Left kidney (tissue), 2 donors: Measurements from ENCODE around the gene POLD4. TPM values are rescaled to one million over a fixed set of nuclear protein-coding genes. Genes with fewer than 3 reads are reported as not detected.

ENCODE experiments used
- DNase-seq: peaks from one replicate; pipeline ENCODE4 v3.0.0-alpha.2; 2013
- polyA plus RNA-seq: library from polyadenylated mRNA; unstranded; fragments of 120-200 nt; gene quantifications from one replicate; pipeline ENCODE4 v1.2.1, GENCODE V29; 2013; ENCODE audit not compliant: insufficient read length

The POLD4 gene
- polyA plus RNA-seq, 1 donor: 25.2 TPM

GRCh38 chr11:67303132-67303834, 50.1 kb downstream of the POLD4 start, which contains the start of gene SSH3:
Gene SSH3 (plus strand): TSS chr11:67303530. CDS start chr11:67303626, 96 bp downstream.
- DNase-seq: peak; percentile 45

GRCh38 chr11:67302571-67303131, 50.7 kb downstream of the POLD4 start:
- DNase-seq: no peak

GRCh38 chr11:67301951-67302516, 51.3 kb downstream of the POLD4 start:
- peak; percentile 65 for DNase-seq

- DNase-seq: no peak
Measured at GRCh38 chr11:67301313-67301921, 51.9 kb downstream of the POLD4 start.

Other genes starting within 250 kb of the POLD4 start
- 87.2 TPM for gene KDM2A, start 234.3 kb downstream of the POLD4 start, polyA plus RNA-seq
- gene GRK2, start 87.1 kb downstream of the POLD4 start, polyA plus RNA-seq: 52.4 TPM
- 35.5 TPM for gene ANKRD13D, start 64.2 kb downstream of the POLD4 start, polyA plus RNA-seq
- gene SSH3, start 50.0 kb downstream of the POLD4 start, polyA plus RNA-seq: 22.8 TPM
- 7.0 TPM for gene CLCF1, start 20.1 kb upstream of the POLD4 start, polyA plus RNA-seq
- gene RAD9A, start 38.4 kb upstream of the POLD4 start, polyA plus RNA-seq: 29.6 TPM
- gene PPP1CA, start 48.3 kb upstream of the POLD4 start, polyA plus RNA-seq: 154 TPM
- gene TBC1D10C, start 50.5 kb upstream of the POLD4 start, polyA plus RNA-seq: 8.2 TPM
- 4.4 TPM for gene CARNS1, start 62.1 kb upstream of the POLD4 start, polyA plus RNA-seq
- 40.4 TPM for gene RPS6KB2, start 74.9 kb upstream of the POLD4 start, polyA plus RNA-seq
- 2.6 TPM for gene PTPRCAP, start 84.1 kb upstream of the POLD4 start, polyA plus RNA-seq
- 55.3 TPM for gene CORO1B, start 89.9 kb upstream of the POLD4 start, polyA plus RNA-seq
- gene GPR152, start 99.2 kb upstream of the POLD4 start, polyA plus RNA-seq: not detected
- gene CABP4, start 101.8 kb upstream of the POLD4 start, polyA plus RNA-seq: 1.0 TPM
- gene TMEM134, start 115.7 kb upstream of the POLD4 start, polyA plus RNA-seq: 39.4 TPM
- gene AIP, start 129.5 kb upstream of the POLD4 start, polyA plus RNA-seq: 51.8 TPM
- gene PITPNM1, start 151.8 kb upstream of the POLD4 start, polyA plus RNA-seq: 28.6 TPM
- gene CDK2AP2, start 154.6 kb upstream of the POLD4 start, polyA plus RNA-seq: 32.8 TPM
- gene CABP2, start 169.9 kb upstream of the POLD4 start, polyA plus RNA-seq: 0.35 TPM
- 672 TPM for gene GSTP1, start 230.3 kb upstream of the POLD4 start, polyA plus RNA-seq